ENCODE results near the gene SPDYC. TPM values are rescaled to one million over a fixed set of nuclear protein-coding genes. Genes with fewer than 3 reads are reported as not detected.

SPDYC gene
- total RNA-seq, 1 experiment from 2014 or later, result not detected

DNA sequence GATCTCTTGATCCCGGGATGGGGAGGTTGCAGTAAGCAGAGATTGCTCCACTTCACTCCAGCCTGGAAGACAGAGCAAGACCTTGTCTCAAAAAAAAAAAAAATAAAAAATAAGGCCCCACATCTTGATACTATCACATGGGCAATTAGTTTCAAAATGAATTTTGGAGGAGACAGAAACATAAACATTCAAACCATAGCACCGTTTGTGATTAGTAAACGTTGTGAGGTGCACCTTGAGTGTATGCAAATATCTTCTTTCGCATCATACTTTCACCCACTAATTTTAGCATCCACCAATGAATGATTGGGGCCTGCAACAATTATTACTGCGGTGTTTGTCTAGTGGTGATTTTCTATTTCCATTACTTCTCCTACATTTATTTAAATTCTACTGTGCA is 11.0 kb upstream of the SPDYC start:
- Mint-ChIP-seq H3K27ac (ENCODE audit: unreplicated experiment) (no peak overlapping the region), H3K36me3 (ENCODE audit: insufficient read depth, unreplicated experiment) (no peaks in the 10 kb centered on the region), H3K27me3 (ENCODE audit: insufficient read depth, unreplicated experiment) (no peaks in the 10 kb centered on the region), H3K9me3 (ENCODE audit: unreplicated experiment) (no peaks in the 10 kb centered on the region), H3K4me1 (ENCODE audit: low read depth, unreplicated experiment) (no peaks in the 10 kb centered on the region), H3K4me3 (ENCODE audit: unreplicated experiment) (no peak overlapping the region)
- H3K36me3 ChIP-seq (ENCODE audit: control insufficient read depth, insufficient read depth, low read length), result no peaks in the 10 kb centered on the region
- POLR2A ChIA-PET, result no interaction called here
- BruUV-seq (replicated peaks), result no TSS peak
- DNase-seq, result no peak
- H3K4me1 ChIP-seq, result no peaks in the 10 kb centered on the region
- intact Hi-C loops (cut with micrococcal nuclease; ENCODE audit: unreplicated experiment), result no loop called here
- H3K27me3 ChIP-seq (replicated peaks; ENCODE audit: control insufficient read depth, insufficient read depth, low read length), result no peaks in the 10 kb centered on the region
- TF ChIP-seq, protein P1, sequence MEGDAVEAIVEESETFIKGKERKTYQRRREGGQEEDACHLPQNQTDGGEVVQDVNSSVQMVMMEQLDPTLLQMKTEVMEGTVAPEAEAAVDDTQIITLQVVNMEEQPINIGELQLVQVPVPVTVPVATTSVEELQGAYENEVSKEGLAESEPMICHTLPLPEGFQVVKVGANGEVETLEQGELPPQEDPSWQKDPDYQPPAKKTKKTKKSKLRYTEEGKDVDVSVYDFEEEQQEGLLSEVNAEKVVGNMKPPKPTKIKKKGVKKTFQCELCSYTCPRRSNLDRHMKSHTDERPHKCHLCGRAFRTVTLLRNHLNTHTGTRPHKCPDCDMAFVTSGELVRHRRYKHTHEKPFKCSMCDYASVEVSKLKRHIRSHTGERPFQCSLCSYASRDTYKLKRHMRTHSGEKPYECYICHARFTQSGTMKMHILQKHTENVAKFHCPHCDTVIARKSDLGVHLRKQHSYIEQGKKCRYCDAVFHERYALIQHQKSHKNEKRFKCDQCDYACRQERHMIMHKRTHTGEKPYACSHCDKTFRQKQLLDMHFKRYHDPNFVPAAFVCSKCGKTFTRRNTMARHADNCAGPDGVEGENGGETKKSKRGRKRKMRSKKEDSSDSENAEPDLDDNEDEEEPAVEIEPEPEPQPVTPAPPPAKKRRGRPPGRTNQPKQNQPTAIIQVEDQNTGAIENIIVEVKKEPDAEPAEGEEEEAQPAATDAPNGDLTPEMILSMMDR (IDR thresholded peaks at IDR 0.05; ENCODE audit: insufficient read depth in 1 of 2, low read depth in 1 of 2, low read length in 1 of 2, severe bottlenecking in 1 of 2, unreplicated experiment in 1 of 2), result no peak
- CTCF ChIA-PET, result no interaction called here
- H3K9me3 ChIP-seq, result no peaks in the 10 kb centered on the region
- H3K4me3 ChIP-seq (ENCODE audit: low read depth, low read length), result no peak overlapping the region

DNA sequence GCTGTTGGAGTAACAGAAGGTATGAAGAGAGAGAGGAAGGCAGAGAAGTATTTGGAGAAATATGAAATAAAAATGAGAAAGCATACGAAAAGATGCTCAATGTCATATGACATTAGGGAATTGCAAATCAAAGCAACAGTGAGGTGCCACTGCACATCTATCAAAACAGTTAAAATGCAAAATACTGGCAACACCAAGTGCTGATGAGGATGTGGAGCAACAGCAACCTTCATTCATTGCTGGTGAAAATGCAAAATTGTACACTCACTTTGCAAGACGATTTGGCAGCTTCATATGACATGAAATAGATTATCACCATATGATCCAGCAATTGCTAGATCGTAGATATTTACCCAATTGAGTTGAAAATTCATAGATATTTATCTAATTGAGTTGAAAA is 9.4 kb upstream of the SPDYC start:
- peaks cover 4% of the 10 kb centered on the region for H3K4me1 Mint-ChIP-seq (ENCODE audit: low read depth, unreplicated experiment)
- TF ChIP-seq, protein P1 (IDR thresholded peaks at IDR 0.05; ENCODE audit: insufficient read depth in 1 of 2, low read depth in 1 of 2, low read length in 1 of 2, severe bottlenecking in 1 of 2, unreplicated experiment in 1 of 2), result no peak
- no peaks in the 10 kb centered on the region for H3K9me3 ChIP-seq
- H3K4me3 Mint-ChIP-seq (ENCODE audit: unreplicated experiment), result no peak overlapping the region
- H3K4me3 ChIP-seq (ENCODE audit: low read depth, low read length), result no peak overlapping the region
- intact Hi-C loops (cut with micrococcal nuclease; ENCODE audit: unreplicated experiment), result no loop called here
- CTCF ChIA-PET, result no interaction called here
- no peaks in the 10 kb centered on the region for H3K36me3 ChIP-seq (ENCODE audit: control insufficient read depth, insufficient read depth, low read length)
- POLR2A ChIA-PET, result no interaction called here
- BruUV-seq (replicated peaks), result no TSS peak
- H3K9me3 Mint-ChIP-seq (ENCODE audit: unreplicated experiment), result no peaks in the 10 kb centered on the region
- H3K36me3 Mint-ChIP-seq (ENCODE audit: insufficient read depth, unreplicated experiment), result peaks cover 4% of the 10 kb centered on the region
- H3K4me1 ChIP-seq, result no peaks in the 10 kb centered on the region
- H3K27me3 ChIP-seq (replicated peaks; ENCODE audit: control insufficient read depth, insufficient read depth, low read length), result no peaks in the 10 kb centered on the region
- H3K27me3 Mint-ChIP-seq (ENCODE audit: insufficient read depth, unreplicated experiment), result no peaks in the 10 kb centered on the region
- no peak for DNase-seq
- H3K27ac Mint-ChIP-seq (ENCODE audit: unreplicated experiment), result no peak overlapping the region

DNA sequence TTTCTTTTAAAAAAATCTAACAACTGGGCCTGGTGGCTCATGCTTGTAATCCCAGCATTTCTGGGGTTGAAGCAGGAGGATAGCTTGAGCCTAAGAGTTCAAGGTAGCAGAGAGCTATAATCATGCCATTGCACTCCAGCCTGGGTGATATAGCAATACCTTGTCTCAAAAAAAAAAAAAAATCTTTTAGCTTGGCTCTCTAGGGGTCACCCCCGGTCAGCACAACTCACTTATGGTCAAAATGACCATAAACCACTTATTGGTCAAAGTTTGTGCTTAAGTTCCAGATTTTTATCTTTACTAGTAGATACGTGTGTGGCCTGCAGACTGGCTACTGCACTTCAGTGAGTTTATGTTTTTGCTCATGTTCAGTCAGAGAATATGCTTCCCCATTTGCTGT is 6.3 kb upstream of the SPDYC start:
- H3K4me3 Mint-ChIP-seq (ENCODE audit: unreplicated experiment), result no peak overlapping the region
- no peak for DNase-seq
- H3K9me3 Mint-ChIP-seq (ENCODE audit: unreplicated experiment), result no peaks in the 10 kb centered on the region
- H3K4me1 Mint-ChIP-seq (ENCODE audit: low read depth, unreplicated experiment), result peaks cover 8% of the 10 kb centered on the region
- no peaks in the 10 kb centered on the region for H3K36me3 ChIP-seq (ENCODE audit: control insufficient read depth, insufficient read depth, low read length)
- TF ChIP-seq, protein P1 (IDR thresholded peaks at IDR 0.05; ENCODE audit: insufficient read depth in 1 of 2, low read depth in 1 of 2, low read length in 1 of 2, severe bottlenecking in 1 of 2, unreplicated experiment in 1 of 2), result no peak
- peaks cover 10% of the 10 kb centered on the region for H3K36me3 Mint-ChIP-seq (ENCODE audit: insufficient read depth, unreplicated experiment)
- no peaks in the 10 kb centered on the region for H3K27me3 Mint-ChIP-seq (ENCODE audit: insufficient read depth, unreplicated experiment)
- H3K27me3 ChIP-seq (replicated peaks; ENCODE audit: control insufficient read depth, insufficient read depth, low read length), result no peaks in the 10 kb centered on the region
- H3K4me1 ChIP-seq, result no peaks in the 10 kb centered on the region
- no TSS peak for BruUV-seq (replicated peaks)
- no peaks in the 10 kb centered on the region for H3K9me3 ChIP-seq
- POLR2A ChIA-PET, result interaction anchor here (0.7 kb wide), 1 partner anchor 42 kb away, joined by 4 read pairs; the partner anchor contains the start of genes FAU and MRPL49
- intact Hi-C loops (cut with micrococcal nuclease; ENCODE audit: unreplicated experiment), result loop anchor here (1.0 kb wide), 1 partner anchor 41 kb away; the partner anchor contains the start of genes FAU and MRPL49
- H3K4me3 ChIP-seq (ENCODE audit: low read depth, low read length), result no peak overlapping the region
- no peak overlapping the region for H3K27ac Mint-ChIP-seq (ENCODE audit: unreplicated experiment)
- CTCF ChIA-PET, result interaction anchor here (0.6 to 1.2 kb wide), 2 partner anchors 17 to 62 kb away, joined by 3 read pairs; no protein-coding TSS in a partner anchor

Data from Caco-2 (cell line).